IMR-90 (cell line): Measurements from ENCODE around the gene GSN. TPM values are rescaled to one million over a fixed set of nuclear protein-coding genes. Genes with fewer than 3 reads are reported as not detected.

ENCODE experiments used
- ATAC-seq: fragments of 200-7000 bp; cut with Tn5 transposase; 2 replicates; pipeline ENCODE4 v1.9.1; 2020; ENCODE audit warnings: low read depth, mild to moderate bottlenecking, moderate library complexity
- BruUV-seq: library from RNA; stranded (reverse); fragments of 400-500 nt; replicated peaks from 2 replicates; lab custom pipeline; 2021; lab: Mats Ljungman, UMichigan
- CTCF ChIA-PET: fragments of 300-600 bp; formaldehyde crosslinking; extraction: SDS; loops from one replicate; lab custom pipeline; 2021; ENCODE audit warnings: antibody characterized with exemption; lab: Yijun Ruan, JAX
- POLR2A ChIA-PET: fragments of 300-600 bp; sonication (Branson Sonifier 250); formaldehyde crosslinking; loops from one replicate; lab custom pipeline; 2022; ENCODE audit warnings: antibody characterized with exemption; ENCODE audit not compliant: unreplicated experiment; lab: Charles Lee
- DNase-seq: peaks from one replicate; pipeline ENCODE4 v3.0.0; 2013
- H2AFZ ChIP-seq: replicated peaks from 2 replicates; pipeline ENCODE3; 2013; ENCODE audit warnings: low read length, mild to moderate bottlenecking; ENCODE audit not compliant: poor library complexity
- H2AK5ac ChIP-seq: 2 replicates; pipeline ENCODE4 v1.6.1; 2013; ENCODE audit warnings: low read depth, low read length, inconsistent platforms
- H2AK9ac ChIP-seq: replicated peaks from 2 replicates; pipeline ENCODE3; 2013; ENCODE audit warnings: mild to moderate bottlenecking, low read depth, low read length, moderate library complexity; ENCODE audit not compliant: poor library complexity
- H2BK120ac ChIP-seq: 2 replicates; pipeline ENCODE4 v1.6.1; 2013; ENCODE audit warnings: low read depth, low read length, inconsistent platforms
- H2BK15ac ChIP-seq: 3 replicates; pipeline ENCODE4 v1.6.1; 2013; ENCODE audit warnings: low read depth, low read length, inconsistent platforms
- H2BK20ac ChIP-seq: 2 replicates; pipeline ENCODE4 v1.6.1; 2013; ENCODE audit warnings: low read depth, mild to moderate bottlenecking, inconsistent platforms, low read length, moderate library complexity
- H2BK5ac ChIP-seq: 2 replicates; pipeline ENCODE4 v1.6.1; 2013; ENCODE audit warnings: mild to moderate bottlenecking, low read depth, low read length, inconsistent platforms; ENCODE audit not compliant: poor library complexity, severe bottlenecking
- H3K14ac ChIP-seq: replicated peaks from 2 replicates; pipeline ENCODE4 v1.6.1; 2013; ENCODE audit warnings: low read depth, low read length, inconsistent platforms
- H3K18ac ChIP-seq: 2 replicates; pipeline ENCODE4 v1.6.1; 2013; ENCODE audit warnings: low read depth, low read length, control low read depth
- H3K23ac ChIP-seq: 2 replicates; pipeline ENCODE4 v1.6.1; 2013; ENCODE audit warnings: low read depth, low read length, inconsistent platforms
- H3K27ac ChIP-seq: 2 replicates; pipeline ENCODE4 v1.5.1; 2013; ENCODE audit warnings: mild to moderate bottlenecking, control low read depth, low read length; ENCODE audit not compliant: insufficient read depth
- H3K27me3 ChIP-seq: 2 replicates; pipeline ENCODE4 v1.6.1; 2013; ENCODE audit warnings: low read length; ENCODE audit not compliant: control insufficient read depth, insufficient read depth
- H3K36me3 ChIP-seq: 2 replicates; pipeline ENCODE4 v1.6.1; 2013; ENCODE audit warnings: low read length, mixed read lengths; ENCODE audit not compliant: control insufficient read depth, insufficient read depth
- H3K4ac ChIP-seq: 2 replicates; pipeline ENCODE4 v1.6.1; 2013; ENCODE audit warnings: low read depth, low read length, inconsistent platforms
- H3K4me1 ChIP-seq: 2 replicates; pipeline ENCODE4 v1.6.1; 2013; ENCODE audit warnings: low read length, mixed read lengths; ENCODE audit not compliant: control insufficient read depth, insufficient read depth
- H3K4me2 ChIP-seq: 2 replicates; pipeline ENCODE4 v1.6.1; 2013; ENCODE audit warnings: low read depth, mild to moderate bottlenecking, control low read depth, low read length, moderate library complexity
- H3K4me3 ChIP-seq: 2 replicates; pipeline ENCODE4 v1.5.1; 2013; ENCODE audit warnings: low read depth, mild to moderate bottlenecking, control low read depth, low read length, moderate library complexity; ENCODE audit not compliant: insufficient read depth
- H3K56ac ChIP-seq: 2 replicates; pipeline ENCODE4 v1.6.1; 2013; ENCODE audit warnings: low read length, inconsistent platforms; ENCODE audit not compliant: insufficient read depth; ENCODE audit errors: extremely low read depth
- H3K79me1 ChIP-seq, 2 experiments: 2 replicates each; pipeline ENCODE4 v1.6.1; 2013; ENCODE audit warnings: low read length in 2 of 2, inconsistent platforms in 1 of 2, low read depth in 1 of 2
- H3K9ac ChIP-seq: 2 replicates; pipeline ENCODE4 v1.6.1; 2013; ENCODE audit warnings: low read depth, low read length, control low read depth
- H3K9me1 ChIP-seq: 2 replicates; pipeline ENCODE4 v1.6.1; 2013; ENCODE audit warnings: low read length, inconsistent platforms; ENCODE audit not compliant: insufficient read depth
- H3K9me3 ChIP-seq: 2 replicates; pipeline ENCODE4 v1.6.1; 2013; ENCODE audit warnings: low read length; ENCODE audit not compliant: control insufficient read depth, insufficient read depth
- H4K20me1 ChIP-seq: 2 replicates; pipeline ENCODE4 v1.6.1; 2013; ENCODE audit warnings: low read length, inconsistent platforms; ENCODE audit not compliant: insufficient read depth
- H4K5ac ChIP-seq: 2 replicates; pipeline ENCODE4 v1.6.1; 2013; ENCODE audit warnings: mild to moderate bottlenecking, low read depth, low read length, control low read depth
- H4K8ac ChIP-seq, 2 experiments: 2 replicates each; pipeline ENCODE4 v1.6.1; 2013; ENCODE audit warnings: low read depth in 2 of 2, low read length in 2 of 2, control low read depth in 1 of 2, inconsistent platforms in 1 of 2
- H4K91ac ChIP-seq: 2 replicates; pipeline ENCODE4 v1.6.1; 2013; ENCODE audit warnings: low read depth, low read length, inconsistent platforms; ENCODE audit not compliant: insufficient read depth
- BHLHE40 ChIP-seq: fragments of 150-350 bp; IDR thresholded peaks from 2 replicates; pipeline ENCODE4 v1.6.1; 2016; ENCODE audit warnings: mild to moderate bottlenecking, low read depth, low read length
- CEBPB ChIP-seq: IDR thresholded peaks from 2 replicates; pipeline ENCODE4 v1.6.1; 2012; ENCODE audit warnings: low read depth, low read length, improper control_type of control experiment
- CHD1 ChIP-seq: IDR thresholded peaks from 2 replicates; pipeline ENCODE4 v1.6.1; 2012; ENCODE audit warnings: low read depth, low read length, improper control_type of control experiment
- ELK1 ChIP-seq: fragments of 150-350 bp; IDR thresholded peaks from 2 replicates; pipeline ENCODE4 v1.6.1; 2016; ENCODE audit warnings: low read depth, mild to moderate bottlenecking, low read length, moderate library complexity, borderline replicate concordance
- FOS ChIP-seq: fragments of 150-350 bp; IDR thresholded peaks from 2 replicates; pipeline ENCODE4 v1.6.1; 2016; ENCODE audit warnings: low read depth, low read length
- MAFK ChIP-seq: IDR thresholded peaks from 2 replicates; pipeline ENCODE4 v1.6.1; 2012; ENCODE audit warnings: low read depth, low read length, improper control_type of control experiment
- MAZ ChIP-seq: IDR thresholded peaks from 2 replicates; pipeline ENCODE4 v1.6.1; 2012; ENCODE audit warnings: low read depth, mild to moderate bottlenecking, low read length, improper control_type of control experiment, moderate library complexity, borderline replicate concordance
- MXI1 ChIP-seq: IDR thresholded peaks from 2 replicates; pipeline ENCODE4 v1.6.1; 2012; ENCODE audit warnings: low read depth, mild to moderate bottlenecking, low read length, moderate library complexity, borderline replicate concordance
- NFE2L2 ChIP-seq: fragments of 150-350 bp; IDR thresholded peaks from 2 replicates; pipeline ENCODE4 v1.6.1; 2016; ENCODE audit warnings: low read depth, mild to moderate bottlenecking, low read length
- POLR2A ChIP-seq: IDR thresholded peaks from 2 replicates; pipeline ENCODE4 v1.6.1; 2012; ENCODE audit warnings: mild to moderate bottlenecking, low read depth, low read length
- RAD21 ChIP-seq: IDR thresholded peaks from 2 replicates; pipeline ENCODE4 v1.6.1; 2012; ENCODE audit warnings: low read length, improper control_type of control experiment
- RCOR1 ChIP-seq: IDR thresholded peaks from 2 replicates; pipeline ENCODE4 v1.6.1; 2012; ENCODE audit warnings: mild to moderate bottlenecking, low read length, improper control_type of control experiment; ENCODE audit not compliant: insufficient replicate concordance
- RFX5 ChIP-seq: IDR thresholded peaks from 2 replicates; pipeline ENCODE4 v1.8.0; 2012; ENCODE audit warnings: low read depth, mild to moderate bottlenecking, low read length, moderate library complexity
- SMC3 ChIP-seq: fragments of 150-350 bp; IDR thresholded peaks from 2 replicates; pipeline ENCODE4 v1.6.1; 2016; ENCODE audit warnings: low read depth, mild to moderate bottlenecking, antibody characterized with exemption, low read length, moderate library complexity
- USF2 ChIP-seq: fragments of 150-350 bp; IDR thresholded peaks from 2 replicates; pipeline ENCODE4 v1.6.1; 2017; ENCODE audit warnings: mild to moderate bottlenecking, antibody characterized with exemption, low read length, low read depth
- WGBS, 2 experiments: methylation state at CpG; one replicate each; pipeline versions ENCODE4 v1.1.5 to v1.1.7; 2013; ENCODE audit warnings: missing lambda C conversion rate in 2 of 2; ENCODE audit not compliant: insufficient read length in 1 of 2; ENCODE audit errors: extremely low coverage in 2 of 2; 5-methylcytosine and 5-hydroxymethylcytosine counted together
- dilution Hi-C: fragments of 300-500 bp; cut with HindIII; formaldehyde crosslinking; loops from one replicate; pipeline ENCODE4 v1.14.3; 2018; ENCODE audit warnings: low sequenced_read_pairs; ENCODE audit not compliant: unreplicated experiment
- in situ Hi-C: fragments of 300-500 bp; cut with MboI; formaldehyde crosslinking; loops from 3 replicates; pipeline ENCODE4 v1.14.3; 2019; ENCODE audit warnings: low sequenced_read_pairs, inconsistent platforms, mixed read lengths
- intact Hi-C: fragments of 100-400 bp; cut with micrococcal nuclease; formaldehyde crosslinking; loops from 2 replicates; pipeline ENCODE4 v1.10.0; 2022
- polyA plus RNA-seq, 3 experiments: library from polyadenylated mRNA; depleted of rRNA; stranded (reverse); fragments of >200 nt; gene quantifications; 2 replicates each; pipeline ENCODE4 v1.2.3, GENCODE V29; 2012; ENCODE audit warnings: low replicate concordance in 1 of 3
- total RNA-seq: library from RNA; depleted of rRNA; stranded (reverse); fragments of >200 nt; gene quantifications from 2 replicates; pipeline ENCODE4 v1.2.3, GENCODE V29; 2012
- TF ChIP-seq, protein P1 (sequence below): conservative IDR thresholded peaks from 2 replicates; pipeline ENCODE4 v1.5.1; 2012; ENCODE audit warnings: mild to moderate bottlenecking, low read depth, low read length, improper control_type of control experiment

Gene GSN
- total and polyA plus RNA-seq, 2 of the 4 experiments (the other 2 are of a cell fraction) = 495 to 547 TPM

GRCh38 chr9:121225240-121225639 is 42.7 kb upstream of the GSN start:
- CTCF ChIA-PET = no interaction called here

More at GRCh38 chr9:121225240-121225639, 42.7 kb upstream of the GSN start:
- Histone ChIP-seq H3K4me1 (0 out of 2 replicates have a peak, but pooled peaks cover 2% of the 10 kb centered on the region), H3K9ac (no peak overlapping the region), H3K4ac (no peak overlapping the region), H2BK120ac (no peak overlapping the region), H3K4me2 (no peak overlapping the region), H3K14ac (no peak overlapping the region), H3K23ac (0 out of 2 replicates have a peak overlapping the region, but pooled peaks have one; percentile 11), H4K20me1 (no peaks in the 10 kb centered on the region), H2AK5ac (no peak overlapping the region), H3K56ac (no peak overlapping the region), H3K18ac (no peak overlapping the region), H3K27me3 (no peaks in the 10 kb centered on the region), H2BK15ac (no peak overlapping the region), H2BK5ac (no peak overlapping the region), H3K9me3 (no peaks in the 10 kb centered on the region), H4K8ac (no peak overlapping the region), H3K36me3 (no peaks in the 10 kb centered on the region), H3K79me1 (peaks cover 0 to 3% of the 10 kb centered on the region in 2 experiments; a peak in 1 of 4 replicates), H3K4me3 (no peak overlapping the region), H2AFZ (no peak overlapping the region), H2BK20ac (no peak overlapping the region), H4K91ac (0 out of 2 replicates have a peak overlapping the region, but pooled peaks have one; percentile 4), H2AK9ac (peak overlapping the region; percentile 33), H4K5ac (no peak overlapping the region), H3K9me1 (peaks cover 5% of the 10 kb centered on the region; the same call in 1 of the 2 replicates), H3K27ac (no peak overlapping the region)
- in situ Hi-C loops = no loop called here
- no TSS peak for BruUV-seq
- no CpG with 5 or more reads among the region's 5 CpGs for WGBS, 2 experiments
- POLR2A ChIA-PET = no interaction called here
- dilution Hi-C loops = no loop called here
- ATAC-seq = no peak
- no peak for TF ChIP-seq RFX5
- TF ChIP-seq, protein P1, sequence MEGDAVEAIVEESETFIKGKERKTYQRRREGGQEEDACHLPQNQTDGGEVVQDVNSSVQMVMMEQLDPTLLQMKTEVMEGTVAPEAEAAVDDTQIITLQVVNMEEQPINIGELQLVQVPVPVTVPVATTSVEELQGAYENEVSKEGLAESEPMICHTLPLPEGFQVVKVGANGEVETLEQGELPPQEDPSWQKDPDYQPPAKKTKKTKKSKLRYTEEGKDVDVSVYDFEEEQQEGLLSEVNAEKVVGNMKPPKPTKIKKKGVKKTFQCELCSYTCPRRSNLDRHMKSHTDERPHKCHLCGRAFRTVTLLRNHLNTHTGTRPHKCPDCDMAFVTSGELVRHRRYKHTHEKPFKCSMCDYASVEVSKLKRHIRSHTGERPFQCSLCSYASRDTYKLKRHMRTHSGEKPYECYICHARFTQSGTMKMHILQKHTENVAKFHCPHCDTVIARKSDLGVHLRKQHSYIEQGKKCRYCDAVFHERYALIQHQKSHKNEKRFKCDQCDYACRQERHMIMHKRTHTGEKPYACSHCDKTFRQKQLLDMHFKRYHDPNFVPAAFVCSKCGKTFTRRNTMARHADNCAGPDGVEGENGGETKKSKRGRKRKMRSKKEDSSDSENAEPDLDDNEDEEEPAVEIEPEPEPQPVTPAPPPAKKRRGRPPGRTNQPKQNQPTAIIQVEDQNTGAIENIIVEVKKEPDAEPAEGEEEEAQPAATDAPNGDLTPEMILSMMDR = no peak
- no peak for TF ChIP-seq RCOR1
- no peak for TF ChIP-seq SMC3
- no peak for TF ChIP-seq CHD1
- no peak for TF ChIP-seq MXI1
- TF ChIP-seq POLR2A = no peak
- no peak for TF ChIP-seq CEBPB
- TF ChIP-seq BHLHE40 = no peak
- no peak for TF ChIP-seq MAFK
- TF ChIP-seq USF2 = no peak
- no peak for TF ChIP-seq MAZ
- TF ChIP-seq RAD21 = no peak
- TF ChIP-seq NFE2L2 = no peak
- TF ChIP-seq ELK1 = no peak
- no peak for TF ChIP-seq FOS
- intact Hi-C loops = no loop called here
- DNase-seq = no peak
